ENCODE data around the gene SYTL3. TPM values are rescaled to one million over a fixed set of nuclear protein-coding genes. Genes with fewer than 3 reads are reported as not detected.

Gene SYTL3
- total RNA-seq, 3 donors from 2014 or later (not counting 1 experiment from before 2014, with no cell fraction given), result 84.1 to 143 (median 89.0) TPM

GRCh38 chr6:158780246-158780884 is 130.5 kb downstream of the SYTL3 start:
- Mint-ChIP-seq H3K4me1 (peaks cover 18 to 26% of the 10 kb centered on the region in 2 donors), H3K4me3 (no peak overlapping the region), H3K27me3 (ENCODE audit: low read depth in 2 of 2) (no peaks in the 10 kb centered on the region), H3K36me3 (peaks cover 34% of the 10 kb centered on the region), H3K9me3 (no peaks in the 10 kb centered on the region), H3K27ac (peak overlapping the region in 1 of 2 donors; percentile 43)
- DNase-seq, result no peak
- ATAC-seq, result no peak
- H3K9me3 ChIP-seq (ENCODE audit: control insufficient read depth, insufficient read depth, low read length), result no peaks in the 10 kb centered on the region
- no peak overlapping the region for H3K4me3 ChIP-seq (ENCODE audit: low read length)
- no peaks in the 10 kb centered on the region for H3K4me1 ChIP-seq (ENCODE audit: control insufficient read depth, insufficient read depth, low read length)
- TF ChIP-seq, protein P1, sequence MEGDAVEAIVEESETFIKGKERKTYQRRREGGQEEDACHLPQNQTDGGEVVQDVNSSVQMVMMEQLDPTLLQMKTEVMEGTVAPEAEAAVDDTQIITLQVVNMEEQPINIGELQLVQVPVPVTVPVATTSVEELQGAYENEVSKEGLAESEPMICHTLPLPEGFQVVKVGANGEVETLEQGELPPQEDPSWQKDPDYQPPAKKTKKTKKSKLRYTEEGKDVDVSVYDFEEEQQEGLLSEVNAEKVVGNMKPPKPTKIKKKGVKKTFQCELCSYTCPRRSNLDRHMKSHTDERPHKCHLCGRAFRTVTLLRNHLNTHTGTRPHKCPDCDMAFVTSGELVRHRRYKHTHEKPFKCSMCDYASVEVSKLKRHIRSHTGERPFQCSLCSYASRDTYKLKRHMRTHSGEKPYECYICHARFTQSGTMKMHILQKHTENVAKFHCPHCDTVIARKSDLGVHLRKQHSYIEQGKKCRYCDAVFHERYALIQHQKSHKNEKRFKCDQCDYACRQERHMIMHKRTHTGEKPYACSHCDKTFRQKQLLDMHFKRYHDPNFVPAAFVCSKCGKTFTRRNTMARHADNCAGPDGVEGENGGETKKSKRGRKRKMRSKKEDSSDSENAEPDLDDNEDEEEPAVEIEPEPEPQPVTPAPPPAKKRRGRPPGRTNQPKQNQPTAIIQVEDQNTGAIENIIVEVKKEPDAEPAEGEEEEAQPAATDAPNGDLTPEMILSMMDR (IDR thresholded peaks at IDR 0.05), result no peak
- WGBS (ENCODE audit: insufficient coverage), result 98% methylated on average over 6 of the region's 7 CpGs
- intact Hi-C loops (cut with micrococcal nuclease), result no loop called here
- H3K27me3 ChIP-seq (ENCODE audit: control insufficient read depth, insufficient read depth, low read length), result no peaks in the 10 kb centered on the region
- peaks cover 86% of the 10 kb centered on the region for H3K36me3 ChIP-seq (ENCODE audit: control insufficient read depth, insufficient read depth, low read length)
- no peak overlapping the region for H3K27ac ChIP-seq (ENCODE audit: low read length)

GRCh38 chr6:158780988-158781691 is 131.3 kb downstream of the SYTL3 start:
- H3K4me1 ChIP-seq (ENCODE audit: control insufficient read depth, insufficient read depth, low read length), result no peaks in the 10 kb centered on the region
- peaks cover 84% of the 10 kb centered on the region for H3K36me3 ChIP-seq (ENCODE audit: control insufficient read depth, insufficient read depth, low read length)
- TF ChIP-seq, protein P1 (IDR thresholded peaks at IDR 0.05), result no peak
- Mint-ChIP-seq H3K27me3 (ENCODE audit: low read depth in 2 of 2) (no peaks in the 10 kb centered on the region), H3K9me3 (no peaks in the 10 kb centered on the region), H3K4me1 (peaks cover 18 to 26% of the 10 kb centered on the region in 2 donors), H3K4me3 (no peak overlapping the region), H3K36me3 (peaks cover 34% of the 10 kb centered on the region), H3K27ac (peak overlapping the region in 1 of 2 donors; percentile 43)
- no peak for DNase-seq
- no peaks in the 10 kb centered on the region for H3K27me3 ChIP-seq (ENCODE audit: control insufficient read depth, insufficient read depth, low read length)
- no peak overlapping the region for H3K4me3 ChIP-seq (ENCODE audit: low read length)
- 85% methylated on average over 11 of the region's 11 CpGs for WGBS (ENCODE audit: insufficient coverage)
- ATAC-seq, result no peak
- no peak overlapping the region for H3K27ac ChIP-seq (ENCODE audit: low read length)
- intact Hi-C loops (cut with micrococcal nuclease), result no loop called here
- no peaks in the 10 kb centered on the region for H3K9me3 ChIP-seq (ENCODE audit: control insufficient read depth, insufficient read depth, low read length)

DNA sequence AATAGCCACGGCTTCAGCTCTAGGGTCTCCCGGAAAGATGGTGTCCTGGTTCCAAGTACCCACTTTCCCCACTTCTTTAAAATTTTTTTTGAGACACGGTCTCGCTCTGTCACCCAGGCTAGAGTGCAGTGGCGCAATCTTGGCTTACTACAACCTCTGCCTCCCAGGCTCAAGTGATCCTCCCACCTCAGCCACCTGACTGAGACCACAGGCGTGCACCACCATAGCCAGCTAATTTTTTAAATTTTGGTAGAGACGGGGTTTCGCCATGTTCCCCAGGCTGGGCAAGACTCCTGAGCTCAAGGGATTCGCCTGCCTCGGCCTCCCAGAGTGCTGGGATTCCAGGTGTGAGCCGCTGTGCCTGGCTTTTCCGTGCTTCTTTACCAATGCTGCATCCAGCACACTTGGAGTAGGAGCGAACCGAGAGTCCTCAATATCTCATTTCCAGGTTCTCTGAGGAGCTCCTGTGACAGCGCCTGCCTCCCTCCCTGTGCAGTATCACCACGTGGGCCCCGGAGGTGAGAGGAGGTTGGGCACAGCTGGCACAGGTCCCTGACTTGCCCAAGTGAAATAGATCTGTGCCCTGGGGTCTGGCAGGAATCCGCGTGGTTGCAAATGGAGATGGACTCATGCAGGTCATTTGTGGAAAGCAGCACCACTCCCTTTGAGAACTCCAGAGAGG is 132.0 kb downstream of the SYTL3 start:
- Mint-ChIP-seq H3K4me3 (no peak overlapping the region), H3K36me3 (peaks cover 34% of the 10 kb centered on the region), H3K4me1 (peaks cover 15 to 26% of the 10 kb centered on the region in 2 donors), H3K27ac (peak overlapping the region; percentile 26 to 45), H3K27me3 (ENCODE audit: low read depth in 2 of 2) (no peaks in the 10 kb centered on the region), H3K9me3 (no peaks in the 10 kb centered on the region)
- TF ChIP-seq, protein P1 (IDR thresholded peaks at IDR 0.05), result no peak
- Histone ChIP-seq H3K36me3 (ENCODE audit: control insufficient read depth, insufficient read depth, low read length) (peaks cover 83% of the 10 kb centered on the region), H3K9me3 (ENCODE audit: control insufficient read depth, insufficient read depth, low read length) (no peaks in the 10 kb centered on the region), H3K4me1 (ENCODE audit: control insufficient read depth, insufficient read depth, low read length) (no peaks in the 10 kb centered on the region), H3K27ac (ENCODE audit: low read length) (no peak overlapping the region), H3K27me3 (ENCODE audit: control insufficient read depth, insufficient read depth, low read length) (no peaks in the 10 kb centered on the region), H3K4me3 (ENCODE audit: low read length) (no peak overlapping the region)
- WGBS (ENCODE audit: insufficient coverage), result 98% methylated on average over 19 of the region's 19 CpGs
- DNase-seq, result no peak
- ATAC-seq, result no peak
- intact Hi-C loops (cut with micrococcal nuclease), result no loop called here
